ENCODE measurements around the gene ENDOU. TPM values are rescaled to one million over a fixed set of nuclear protein-coding genes. Genes with fewer than 3 reads are reported as not detected.
A peak's percentile ranks its signal among the peaks of the same experiment; 100 is the strongest.

Gene ENDOU
- total and polyA plus RNA-seq, 2 donors (not counting 3 experiments of a cell fraction or from before 2014, with no cell fraction given), result not detected

GRCh38 chr12:47718531-47718930, 6.8 kb downstream of the ENDOU start:
- ChIA-PET POLR2A (no interaction called here), CTCF (interaction anchor here (0.6 to 11.5 kb wide), 13 partner anchors 23 to 223 kb away, joined by 3 to 172 read pairs (median 6); partner anchors contain the start of genes RAPGEF3 and SLC48A1)
- peaks cover 7% of the 10 kb centered on the region for H3K4me1 ChIP-seq (ENCODE audit: control insufficient read depth, extremely low read depth, insufficient read depth, low read length)
- no peak overlapping the region for H2AFZ ChIP-seq (ENCODE audit: low read depth, low read length)
- dilution Hi-C loops (cut with MboI; ENCODE audit: extremely low pct_ligation_motif_present, low sequenced_read_pairs) (no loop called here), intact Hi-C loops (cut with micrococcal nuclease) (loop anchor here (10.0 kb wide), 1 partner anchor 436 kb away; the partner anchor contains the start of gene ASB8)
- FAIRE-seq, result no peak
- no TSS peak for BruUV-seq (replicated peaks)
- no peak overlapping the region for H3K4me2 ChIP-seq (ENCODE audit: insufficient read depth, low read length)
- H3K9ac ChIP-seq (replicated peaks; ENCODE audit: extremely low read depth, insufficient read depth, low read length), result no peak overlapping the region
- H4K20me1 ChIP-seq (replicated peaks; ENCODE audit: control insufficient read depth, extremely low read depth, insufficient read depth, low read length), result no peaks in the 10 kb centered on the region
- H3K27me3 ChIP-seq (ENCODE audit: control insufficient read depth in 2 of 2, insufficient read depth in 2 of 2, low read length in 2 of 2), result no peaks in the 10 kb centered on the region
- no peak for TF ChIP-seq FOS (IDR thresholded peaks at IDR 0.05; ENCODE audit: borderline replicate concordance, insufficient read depth, low read length)
- no peak for TF ChIP-seq GATA2 (IDR thresholded peaks at IDR 0.05; ENCODE audit: insufficient read depth, insufficient read length, low read depth, low read length)
- no peak for TF ChIP-seq CTCF (IDR thresholded peaks at IDR 0.05; ENCODE audit: extremely low read depth in 1 of 2, insufficient read depth in 1 of 2, low read depth in 1 of 2, low read length in 2 of 2)
- H3K9me3 ChIP-seq (replicated peaks; ENCODE audit: control insufficient read depth, insufficient read depth, low read length), result no peaks in the 10 kb centered on the region
- H3K4me3 ChIP-seq (replicated peaks in 1 of 3; ENCODE audit: insufficient read depth in 1 of 3, low read depth in 1 of 3, low read length in 3 of 3), result no peak overlapping the region
- H3K27ac ChIP-seq (ENCODE audit: insufficient read depth, low read depth, low read length), result no peak overlapping the region
- DNase-seq (ENCODE audit: low read depth, low spot score), result no peak
- no peaks in the 10 kb centered on the region for H3K9me1 ChIP-seq (replicated peaks; ENCODE audit: control insufficient read depth, extremely low read depth, insufficient read depth, low read length)
- H3K36me3 ChIP-seq (ENCODE audit: control insufficient read depth in 2 of 2, extremely low read depth in 1 of 2, insufficient read depth in 2 of 2, low read length in 2 of 2), result no peaks in the 10 kb centered on the region
- H3K79me2 ChIP-seq (ENCODE audit: control insufficient read depth, insufficient read depth, low read length), result no peaks in the 10 kb centered on the region

DNA sequence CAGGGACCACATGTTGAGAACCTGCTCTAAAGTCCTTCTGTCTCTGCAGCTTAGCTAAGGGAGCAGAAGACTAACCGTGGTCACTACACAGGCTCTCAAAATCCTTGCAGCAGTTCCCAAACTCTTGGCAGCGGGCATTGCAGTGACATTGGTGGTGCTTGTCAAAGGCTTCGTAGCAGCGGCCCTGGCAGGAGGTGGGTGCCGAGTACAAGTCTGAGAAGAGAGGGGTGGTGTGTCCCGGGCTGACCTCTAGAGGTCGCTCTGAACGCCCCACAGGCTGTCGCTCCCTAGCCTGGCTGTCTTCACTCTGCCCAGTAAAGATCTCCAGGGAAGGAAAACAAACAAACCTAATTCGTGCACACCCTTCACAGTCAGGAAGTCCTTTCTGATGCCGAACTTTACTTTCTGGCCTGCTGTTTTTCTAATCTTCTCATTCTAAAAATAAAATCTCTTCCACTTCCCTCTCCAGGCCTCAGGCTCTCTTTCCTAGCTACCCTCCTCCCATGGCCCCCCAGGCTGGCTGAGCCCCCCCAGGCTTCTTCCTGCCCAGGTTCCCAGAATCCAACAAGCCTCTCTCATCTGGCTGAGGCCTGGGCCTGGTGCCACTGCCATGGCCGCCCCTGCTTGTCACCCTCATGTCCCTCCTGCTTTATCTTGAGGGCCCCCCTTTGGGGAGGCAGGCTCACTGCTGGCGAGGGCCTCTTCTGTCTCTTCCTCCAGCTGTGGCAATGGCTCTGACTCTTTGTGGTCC, 7.7 kb downstream of the ENDOU start:
- no peaks in the 10 kb centered on the region for H3K79me2 ChIP-seq (ENCODE audit: control insufficient read depth, insufficient read depth, low read length)
- TF ChIP-seq CTCF (IDR thresholded peaks at IDR 0.05; ENCODE audit: extremely low read depth in 1 of 2, insufficient read depth in 1 of 2, low read depth in 1 of 2, low read length in 2 of 2) (peak; percentile 94 to 98), POLR2AphosphoS5 (IDR thresholded peaks at IDR 0.05; ENCODE audit: insufficient read depth, low read depth, low read length) (no peak)
- H3K4me2 ChIP-seq (ENCODE audit: insufficient read depth, low read length), result no peak overlapping the region
- FAIRE-seq (peak; percentile 96), DNase-seq (ENCODE audit: low read depth, low spot score) (peak; percentile 83)
- no peaks in the 10 kb centered on the region for H4K20me1 ChIP-seq (replicated peaks; ENCODE audit: control insufficient read depth, extremely low read depth, insufficient read depth, low read length)
- no peak overlapping the region for H3K4me3 ChIP-seq (replicated peaks in 1 of 3; ENCODE audit: insufficient read depth in 1 of 3, low read depth in 1 of 3, low read length in 3 of 3)
- BruUV-seq (replicated peaks), result no TSS peak
- peak overlapping the region; percentile 70 for H2AFZ ChIP-seq (ENCODE audit: low read depth, low read length)
- no peaks in the 10 kb centered on the region for H3K27me3 ChIP-seq (ENCODE audit: control insufficient read depth in 2 of 2, insufficient read depth in 2 of 2, low read length in 2 of 2)
- no peaks in the 10 kb centered on the region for H3K36me3 ChIP-seq (ENCODE audit: control insufficient read depth in 2 of 2, extremely low read depth in 1 of 2, insufficient read depth in 2 of 2, low read length in 2 of 2)
- ChIA-PET POLR2A (no interaction called here), CTCF (interaction anchor here (0.6 to 11.5 kb wide), 17 partner anchors 10 to 232 kb away, joined by 3 to 172 read pairs (median 5); partner anchors contain the start of genes RAPGEF3 and SLC48A1)
- intact Hi-C loops (cut with micrococcal nuclease), result loop anchor here (1.0 to 10.0 kb wide), 4 partner anchors 25 to 437 kb away; partner anchors contain the start of genes ASB8 and TMEM106C
- dilution Hi-C loops (cut with MboI; ENCODE audit: extremely low pct_ligation_motif_present, low sequenced_read_pairs), result no loop called here
- peaks cover 7% of the 10 kb centered on the region for H3K4me1 ChIP-seq (ENCODE audit: control insufficient read depth, extremely low read depth, insufficient read depth, low read length)
- H3K27ac ChIP-seq (ENCODE audit: insufficient read depth, low read depth, low read length), result peak overlapping the region; percentile 22
- H3K9me1 ChIP-seq (replicated peaks; ENCODE audit: control insufficient read depth, extremely low read depth, insufficient read depth, low read length), result no peaks in the 10 kb centered on the region
- no peaks in the 10 kb centered on the region for H3K9me3 ChIP-seq (replicated peaks; ENCODE audit: control insufficient read depth, insufficient read depth, low read length)
- H3K9ac ChIP-seq (replicated peaks; ENCODE audit: extremely low read depth, insufficient read depth, low read length), result peak overlapping the region; percentile 58

All from endothelial cell of umbilical vein (primary cell).